HepG2 (cell line): Measurements from ENCODE around the gene DBNDD1. TPM values are rescaled to one million over a fixed set of nuclear protein-coding genes. Genes with fewer than 3 reads are reported as not detected.

Experiments
- ATAC-seq: fragments of 200-7000 bp; cut with Tn5 transposase; 3 replicates; pipeline ENCODE4 v1.9.1; 2020; ENCODE audit warnings: mild to moderate bottlenecking, moderate library complexity
- BruUV-seq: library from RNA; stranded (reverse); fragments of 400-500 nt; replicated peaks from 2 replicates; lab custom pipeline; 2021; lab: Mats Ljungman, UMichigan
- CTCF ChIA-PET: fragments of 300-600 bp; formaldehyde crosslinking; extraction: SDS; loops from one replicate; lab custom pipeline; 2021; ENCODE audit warnings: low total read pairs, inconsistent platforms, low intra/inter-chr PET ratio; lab: Yijun Ruan, JAX
- POLR2A ChIA-PET: fragments of 350-600 bp; sonication (Branson Sonifier 250); formaldehyde crosslinking; loops from one replicate; lab custom pipeline; 2020; ENCODE audit warnings: antibody characterized with exemption, inconsistent platforms; lab: Yijun Ruan, JAX
- DNase-seq: peaks from one replicate; pipeline ENCODE4 v3.0.0-alpha.2; 2015; ENCODE audit warnings: low spot score
- FAIRE-seq: peaks from 3 replicates; lab custom pipeline; 2011; peaks lifted over from hg19 to GRCh38; lab: Jason Lieb, UNC
- H2AFZ ChIP-seq: one replicate; pipeline ENCODE4 v1.6.1; 2011; ENCODE audit warnings: low read length, inconsistent platforms
- H3K27ac ChIP-seq: fragments of 300-600 bp; 3 replicates; pipeline ENCODE4 v1.8.0; 2011; ENCODE audit warnings: mixed run types, mild to moderate bottlenecking, mixed read lengths, low read length, inconsistent platforms; ENCODE audit not compliant: insufficient read depth; ENCODE audit errors: extremely low read length
- H3K27me3 ChIP-seq, 2 experiments: fragments of 200-600 bp in 1 of 2; 2 replicates in 1 of 2; 3 replicates in 1 of 2; pipeline versions ENCODE4 v1.6.0 to v1.8.0; 2011; ENCODE audit warnings: low read length in 2 of 2, mild to moderate bottlenecking in 2 of 2, moderate library complexity in 2 of 2, inconsistent platforms in 1 of 2; ENCODE audit not compliant: insufficient read depth in 2 of 2, control insufficient read depth in 1 of 2
- H3K36me3 ChIP-seq, 2 experiments: fragments of 200-600 bp in 1 of 2; replicated peaks in 1 of 2; 2 replicates in 1 of 2; 3 replicates in 1 of 2; pipeline versions ENCODE4 v1.5.1 to v1.8.0; 2011; ENCODE audit warnings: low read length in 2 of 2, inconsistent platforms in 1 of 2; ENCODE audit not compliant: insufficient read depth in 2 of 2, control insufficient read depth in 1 of 2
- H3K4me1 ChIP-seq: 2 replicates; pipeline ENCODE4 v1.5.1; 2012; ENCODE audit warnings: low read length, inconsistent platforms; ENCODE audit not compliant: insufficient read depth
- H3K4me2 ChIP-seq: 2 replicates; pipeline ENCODE4 v1.6.0; 2011; ENCODE audit warnings: low read depth, low read length, inconsistent platforms
- H3K4me3 ChIP-seq, 3 experiments: fragments of 200-600 bp in 1 of 3; sonication (generic), shearing (Covaris generic) in 1 of 3; replicated peaks in 1 of 3; 2 replicates each; pipeline ENCODE4 v1.5.1; 2011 to 2016; ENCODE audit warnings: low read length in 3 of 3, inconsistent platforms in 2 of 3, low read depth in 2 of 3, mild to moderate bottlenecking in 2 of 3, control low read depth in 1 of 3, mixed read lengths in 1 of 3; ENCODE audit not compliant: insufficient read depth in 1 of 3
- H3K79me2 ChIP-seq: one replicate; pipeline ENCODE4 v1.6.1; 2011; ENCODE audit warnings: low read length, inconsistent platforms; ENCODE audit not compliant: insufficient read depth
- H3K9ac ChIP-seq: 2 replicates; pipeline ENCODE4 v1.6.0; 2011; ENCODE audit warnings: mild to moderate bottlenecking, low read depth, low read length, inconsistent platforms; ENCODE audit not compliant: insufficient read depth
- H3K9me3 ChIP-seq: 2 replicates; pipeline ENCODE4 v1.5.1; 2012; ENCODE audit warnings: mild to moderate bottlenecking, low read length
- H4K20me1 ChIP-seq: 2 replicates; pipeline ENCODE4 v1.6.0; 2011; ENCODE audit warnings: inconsistent platforms, mild to moderate bottlenecking, low read length, moderate library complexity; ENCODE audit not compliant: insufficient read depth
- ATAD3A ChIP-seq: sonication (generic); formaldehyde crosslinking; IDR thresholded peaks from 2 replicates; pipeline ENCODE4 v1.4.0; 2020; ENCODE audit warnings: missing genetic modification reagents
- CC2D1A ChIP-seq: sonication (generic); formaldehyde crosslinking; IDR thresholded peaks from 2 replicates; pipeline ENCODE4 v1.8.1; 2023; ENCODE audit warnings: mild to moderate bottlenecking, missing genetic modification reagents
- IRF2 ChIP-seq: IDR thresholded peaks from 2 replicates; pipeline ENCODE4 v1.6.1; 2018; ENCODE audit warnings: missing genetic modification reagents, missing compliant biosample characterization
- ISX ChIP-seq: sonication (generic); formaldehyde crosslinking; conservative IDR thresholded peaks from 2 replicates; pipeline ENCODE4 v1.5.0; 2020; ENCODE audit warnings: missing genetic modification reagents
- KDM1A ChIP-seq: IDR thresholded peaks from 2 replicates; pipeline ENCODE4 v1.6.1; 2016; ENCODE audit warnings: missing compliant biosample characterization
- SOX13 ChIP-seq, 3 experiments: fragments of 450-650 bp in 1 of 3; sonication (generic) in 1 of 3; formaldehyde crosslinking in 1 of 3; IDR thresholded peaks in 2 of 3; conservative IDR thresholded peaks in 1 of 3; 2 replicates each; pipeline versions ENCODE4 v1.5.0 to v1.6.1; 2016 to 2020; ENCODE audit warnings: antibody characterized with exemption in 1 of 3, mild to moderate bottlenecking in 1 of 3, missing compliant biosample characterization in 1 of 3, missing genetic modification reagents in 1 of 3, moderate library complexity in 1 of 3
- SP1 ChIP-seq, 2 experiments: fragments of 450-650 bp in 1 of 2; sonication (generic) in 1 of 2; formaldehyde crosslinking in 1 of 2; IDR thresholded peaks; 2 replicates each; pipeline versions ENCODE4 v1.4.0 to v1.6.1; 2016 to 2020; ENCODE audit warnings: missing genetic modification reagents in 1 of 2
- SRSF4 ChIP-seq: fragments of 200-400 bp; formaldehyde crosslinking; IDR thresholded peaks from one replicate; pipeline ENCODE4 v1.6.1; 2018; ENCODE audit warnings: mild to moderate bottlenecking, low read depth, low read length, moderate library complexity; ENCODE audit not compliant: poor library complexity, severe bottlenecking
- ZBTB38 ChIP-seq: sonication (generic); formaldehyde crosslinking; IDR thresholded peaks from 2 replicates; pipeline ENCODE4 v1.5.1; 2020; ENCODE audit warnings: mild to moderate bottlenecking, missing genetic modification reagents
- ZFP82 ChIP-seq: sonication (generic); formaldehyde crosslinking; IDR thresholded peaks from 2 replicates; pipeline ENCODE4 v1.5.1; 2020; ENCODE audit warnings: mild to moderate bottlenecking, missing genetic modification reagents, borderline replicate concordance
- ZMYM3 ChIP-seq: sonication (generic); formaldehyde crosslinking; IDR thresholded peaks from 2 replicates; pipeline ENCODE4 v1.5.1; 2020; ENCODE audit warnings: mild to moderate bottlenecking, missing genetic modification reagents
- ZNF629 ChIP-seq: sonication (generic); formaldehyde crosslinking; conservative IDR thresholded peaks from 2 replicates; pipeline ENCODE4 v1.5.0; 2020; ENCODE audit warnings: missing genetic modification reagents
- ZNF768 ChIP-seq: sonication (generic); formaldehyde crosslinking; IDR thresholded peaks from 2 replicates; pipeline ENCODE4 v1.4.0; 2020; ENCODE audit warnings: missing genetic modification reagents
- WGBS: methylation state at CpG from one replicate; pipeline ENCODE4 v1.1.6; 2017; ENCODE audit warnings: low lambda C conversion rate; 5-methylcytosine and 5-hydroxymethylcytosine counted together
- in situ Hi-C: cut with HindIII; loops from 2 replicates; pipeline ENCODE4 v1.10.0; 2017; ENCODE audit warnings: low pct_unique_long_range_greater_than_20kb; ENCODE audit not compliant: extremely low pct_ligation_motif_present
- intact Hi-C: fragments of 100-400 bp; cut with micrococcal nuclease; formaldehyde crosslinking; loops from one replicate; pipeline ENCODE4 v1.10.0; 2022; ENCODE audit not compliant: unreplicated experiment
- polyA plus RNA-seq, 8 experiments: library from polyadenylated mRNA; depleted of rRNA in 3 of 8; stranded (reverse) in 7 of 8; unstranded in 1 of 8; fragments of >200 nt; fragmentation: Illumina TruSeq in 4 of 8; extraction: Trizol in 4 of 8; gene quantifications; 2 replicates each; pipeline versions ENCODE4 v1.2.1 to v1.2.3, GENCODE V29; 2011 to 2016; ENCODE audit warnings: low read depth in 4 of 8, missing spikeins in 1 of 8, mixed read lengths in 1 of 8; ENCODE audit not compliant: insufficient read depth in 1 of 8
- total RNA-seq, 5 experiments: library from RNA; depleted of rRNA; stranded (reverse); fragments of >200 nt; fragmentation: Illumina TruSeq; extraction: Trizol; gene quantifications; 2 replicates each; pipeline ENCODE4 v1.2.3, GENCODE V29; 2016; ENCODE audit warnings: low read depth in 1 of 5
- TF ChIP-seq, protein P1 (sequence below): IDR thresholded peaks from 2 replicates; pipeline ENCODE4 v1.4.0; 2020; ENCODE audit warnings: mild to moderate bottlenecking, missing genetic modification reagents

DBNDD1 gene
- total and polyA plus RNA-seq, 2 of the 13 experiments (the other 11 are each of a cell fraction or from before 2014, with no cell fraction given) = 17.0 to 40.4 TPM

DNA sequence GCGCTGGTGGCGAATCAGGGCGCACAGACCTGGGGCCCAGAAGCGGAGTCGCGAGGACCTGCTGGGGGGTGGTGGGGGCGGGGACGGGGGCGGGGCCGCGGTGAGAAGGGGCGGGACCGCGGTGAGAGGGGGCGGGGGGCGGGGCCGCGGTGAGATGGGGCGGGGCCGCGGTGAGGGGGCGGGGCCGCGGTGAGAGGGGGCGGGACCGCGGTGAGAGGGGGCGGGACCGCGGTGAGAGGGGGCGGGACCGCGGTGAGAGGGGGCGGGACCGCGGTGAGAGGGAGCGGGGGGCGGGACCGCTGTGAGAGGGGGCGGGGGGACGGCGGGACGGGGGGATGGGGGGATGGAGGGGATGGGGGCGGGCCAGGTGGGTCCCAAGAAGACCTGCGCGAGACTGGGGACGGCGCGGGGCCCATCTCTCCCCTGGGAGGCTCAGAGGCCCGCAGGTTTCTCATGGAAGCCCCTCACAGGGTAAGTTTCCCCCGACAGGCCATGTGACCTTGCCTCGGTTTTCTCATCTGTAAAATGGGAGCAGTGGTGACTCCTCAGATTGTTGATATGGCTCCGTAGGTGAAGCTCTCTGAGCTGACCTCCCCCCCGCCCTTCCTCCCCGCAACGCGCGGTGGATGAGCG lies 28.6 kb upstream of the DBNDD1 start:
- CTCF ChIA-PET = no interaction called here
- Histone ChIP-seq H3K4me1 (peaks cover 41% of the 10 kb centered on the region), H3K9me3 (no peaks in the 10 kb centered on the region)
- peak; percentile 96 for TF ChIP-seq ZNF629 (CRISPR knock-in tag)
- peak; percentile 77; the same call in 1 of the 2 replicates for TF ChIP-seq ZMYM3
- TF ChIP-seq IRF2 = no peak
- TF ChIP-seq ATAD3A = no peak
- TF ChIP-seq CC2D1A = no peak
- 0 out of 2 replicates have a peak, but pooled peaks have one; percentile 4 for TF ChIP-seq ZFP82 (CRISPR knock-in tag)
- no peak for TF ChIP-seq ISX (CRISPR knock-in tag)
- 0 out of 2 replicates have a peak, but pooled peaks have one; percentile 23 for TF ChIP-seq ZNF768 (CRISPR knock-in tag)
- TF ChIP-seq, protein P1, sequence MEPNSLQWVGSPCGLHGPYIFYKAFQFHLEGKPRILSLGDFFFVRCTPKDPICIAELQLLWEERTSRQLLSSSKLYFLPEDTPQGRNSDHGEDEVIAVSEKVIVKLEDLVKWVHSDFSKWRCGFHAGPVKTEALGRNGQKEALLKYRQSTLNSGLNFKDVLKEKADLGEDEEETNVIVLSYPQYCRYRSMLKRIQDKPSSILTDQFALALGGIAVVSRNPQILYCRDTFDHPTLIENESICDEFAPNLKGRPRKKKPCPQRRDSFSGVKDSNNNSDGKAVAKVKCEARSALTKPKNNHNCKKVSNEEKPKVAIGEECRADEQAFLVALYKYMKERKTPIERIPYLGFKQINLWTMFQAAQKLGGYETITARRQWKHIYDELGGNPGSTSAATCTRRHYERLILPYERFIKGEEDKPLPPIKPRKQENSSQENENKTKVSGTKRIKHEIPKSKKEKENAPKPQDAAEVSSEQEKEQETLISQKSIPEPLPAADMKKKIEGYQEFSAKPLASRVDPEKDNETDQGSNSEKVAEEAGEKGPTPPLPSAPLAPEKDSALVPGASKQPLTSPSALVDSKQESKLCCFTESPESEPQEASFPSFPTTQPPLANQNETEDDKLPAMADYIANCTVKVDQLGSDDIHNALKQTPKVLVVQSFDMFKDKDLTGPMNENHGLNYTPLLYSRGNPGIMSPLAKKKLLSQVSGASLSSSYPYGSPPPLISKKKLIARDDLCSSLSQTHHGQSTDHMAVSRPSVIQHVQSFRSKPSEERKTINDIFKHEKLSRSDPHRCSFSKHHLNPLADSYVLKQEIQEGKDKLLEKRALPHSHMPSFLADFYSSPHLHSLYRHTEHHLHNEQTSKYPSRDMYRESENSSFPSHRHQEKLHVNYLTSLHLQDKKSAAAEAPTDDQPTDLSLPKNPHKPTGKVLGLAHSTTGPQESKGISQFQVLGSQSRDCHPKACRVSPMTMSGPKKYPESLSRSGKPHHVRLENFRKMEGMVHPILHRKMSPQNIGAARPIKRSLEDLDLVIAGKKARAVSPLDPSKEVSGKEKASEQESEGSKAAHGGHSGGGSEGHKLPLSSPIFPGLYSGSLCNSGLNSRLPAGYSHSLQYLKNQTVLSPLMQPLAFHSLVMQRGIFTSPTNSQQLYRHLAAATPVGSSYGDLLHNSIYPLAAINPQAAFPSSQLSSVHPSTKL (CRISPR knock-in tag) = no peak
- TF ChIP-seq ZBTB38 (CRISPR knock-in tag) = 0 out of 2 replicates have a peak, but pooled peaks have one; percentile 20
- no peak for TF ChIP-seq SRSF4
- 0 out of 2 replicates have a peak, but pooled peaks have one; percentile 42 for TF ChIP-seq KDM1A (CRISPR knock-in tag)
- TF ChIP-seq SOX13 (IDR thresholded peaks at IDR 0.05) = no peak
- TF ChIP-seq SOX13 (CRISPR knock-in tag; conservative IDR thresholded peaks at IDR 0.05 in 1 of 2, IDR thresholded peaks at IDR 0.05 in 1 of 2) = no peak
- no peak for TF ChIP-seq SP1 (IDR thresholded peaks at IDR 0.05)
- peak; percentile 12; the same call in 1 of the 2 replicates for TF ChIP-seq SP1 (CRISPR knock-in tag; IDR thresholded peaks at IDR 0.05)
- TF ChIP-seq, all 625 proteins: peak for 7
- no peak for DNase-seq
- no peak for FAIRE-seq
- ATAC-seq = no peak; the same call in 2 of the 3 replicates
- H3K27ac ChIP-seq = no peak overlapping the region
- intact Hi-C loops (no loop called here), in situ Hi-C loops (no loop called here)
- peak overlapping the region; percentile 83 for H3K4me2 ChIP-seq
- H3K79me2 ChIP-seq = no peaks in the 10 kb centered on the region
- 51% methylated on average over 59 of the region's 59 CpGs for WGBS
- BruUV-seq = no TSS peak
- no peak overlapping the region for H2AFZ ChIP-seq
- POLR2A ChIA-PET = interaction anchor here (1.1 kb wide), 1 partner anchor 10 kb away, joined by 4 read pairs; no protein-coding TSS in a partner anchor
- no peaks in the 10 kb centered on the region for H4K20me1 ChIP-seq
- H3K4me3 ChIP-seq = peak overlapping the region; percentile 38 to 63 (median 50); a peak in 5 of 6 replicates
- H3K36me3 ChIP-seq = peaks cover 6% of the 10 kb centered on the region in 2 experiments
- no peaks in the 10 kb centered on the region for H3K27me3 ChIP-seq
- H3K9ac ChIP-seq = peak overlapping the region; percentile 54; the same call in 1 of the 2 replicates
